Measurements from ENCODE around the gene PNRC1. TPM values are rescaled to one million over a fixed set of nuclear protein-coding genes. Genes with fewer than 3 reads are reported as not detected.
"Not testable (repeated sequence)": the region's sequence is repeated elsewhere in the genome, so short reads cannot be mapped to it uniquely, and the experiment has no call there.

Gene PNRC1
- total RNA-seq, 1 experiment from 2014 or later = 9.3 TPM

- Histone ChIP-seq H3K4me1 (ENCODE audit: insufficient read depth, low read length) (peaks cover 16% of the 10 kb centered on the region), H3K9me2 (replicated peaks; ENCODE audit: low read length) (no peaks in the 10 kb centered on the region), H3K79me2 (ENCODE audit: low read length) (no peaks in the 10 kb centered on the region), H3K9ac (ENCODE audit: low read length) (no peak overlapping the region), H3F3A (ENCODE audit: low read length, unreplicated experiment) (peaks cover 4% of the 10 kb centered on the region), H3K27me3 (ENCODE audit: low read length) (no peaks in the 10 kb centered on the region), H4K20me1 (ENCODE audit: low read length) (no peaks in the 10 kb centered on the region), H3K27ac (ENCODE audit: low read length) (no peak overlapping the region), H2AFZ (ENCODE audit: low read length) (no peak overlapping the region), H3K9me3 (ENCODE audit: low read length) (no peaks in the 10 kb centered on the region), H3K36me3 (ENCODE audit: low read depth, low read length) (no peaks in the 10 kb centered on the region), H3K4me2 (ENCODE audit: low read length) (no peak overlapping the region), H3K4me3 (ENCODE audit: low read length) (no peak overlapping the region)
- intact Hi-C loops (cut with micrococcal nuclease) = no loop called here
- TF ChIP-seq EZH2 (IDR thresholded peaks at IDR 0.05; ENCODE audit: low read length, unreplicated experiment) (no peak), CTCF (conservative IDR thresholded peaks at IDR 0.05; ENCODE audit: low read depth, low read length) (no peak), EZH2phosphoT487 (IDR thresholded peaks at IDR 0.05; ENCODE audit: borderline replicate concordance, low read length) (no peak)
- no TSS peak for BruUV-seq (replicated peaks)
- POLR2A ChIA-PET (ENCODE audit: unreplicated experiment) = no interaction called here
- no peak for DNase-seq
- no peak for ATAC-seq
- CTCF ChIA-PET = no interaction called here
These were observed 47.1 kb upstream of the PNRC1 start for GRCh38 chr6:89033461-89033860.

- POLR2A ChIA-PET (ENCODE audit: unreplicated experiment); H3K4me2 ChIP-seq (ENCODE audit: low read length); DNase-seq: not testable (repeated sequence)
These were observed 46.4 kb upstream of the PNRC1 start for GRCh38 chr6:89034116-89034515.

GRCh38 chr6:89034586-89035251 lies 45.8 kb upstream of the PNRC1 start:
- peak overlapping the region; percentile 69 for H3K4me2 ChIP-seq (ENCODE audit: low read length)
- CTCF ChIA-PET = no interaction called here
- no peak for TF ChIP-seq EZH2phosphoT487 (IDR thresholded peaks at IDR 0.05; ENCODE audit: borderline replicate concordance, low read length)
- TF ChIP-seq EZH2 (IDR thresholded peaks at IDR 0.05; ENCODE audit: low read length, unreplicated experiment) = no peak
- no peak for TF ChIP-seq CTCF (conservative IDR thresholded peaks at IDR 0.05; ENCODE audit: low read depth, low read length)
- no peaks in the 10 kb centered on the region for H3K79me2 ChIP-seq (ENCODE audit: low read length)
- peaks cover 16% of the 10 kb centered on the region for H3K4me1 ChIP-seq (ENCODE audit: insufficient read depth, low read length)
- no peak overlapping the region for H3K9ac ChIP-seq (ENCODE audit: low read length)
- H3K36me3 ChIP-seq (ENCODE audit: low read depth, low read length) = no peaks in the 10 kb centered on the region
- H3K27me3 ChIP-seq (ENCODE audit: low read length) = no peaks in the 10 kb centered on the region
- H3K4me3 ChIP-seq (ENCODE audit: low read length) = no peak overlapping the region
- ATAC-seq (no peak), DNase-seq (no peak)
- H3K27ac ChIP-seq (ENCODE audit: low read length) = peak overlapping the region; percentile 72
- no TSS peak for BruUV-seq (replicated peaks)
- no peaks in the 10 kb centered on the region for H3K9me3 ChIP-seq (ENCODE audit: low read length)
- intact Hi-C loops (cut with micrococcal nuclease) = no loop called here
- H3K9me2 ChIP-seq (replicated peaks; ENCODE audit: low read length) = no peaks in the 10 kb centered on the region
- H3F3A ChIP-seq (ENCODE audit: low read length, unreplicated experiment) = peaks cover 4% of the 10 kb centered on the region
- no peaks in the 10 kb centered on the region for H4K20me1 ChIP-seq (ENCODE audit: low read length)
- POLR2A ChIA-PET (ENCODE audit: unreplicated experiment) = no interaction called here
- H2AFZ ChIP-seq (ENCODE audit: low read length) = peak overlapping the region; percentile 64

More at GRCh38 chr6:89034116-89034515, 46.4 kb upstream of the PNRC1 start:
- H3K9ac ChIP-seq (ENCODE audit: low read length); H3K9me2 ChIP-seq (replicated peaks; ENCODE audit: low read length); H4K20me1 ChIP-seq (ENCODE audit: low read length); H3K27ac ChIP-seq (ENCODE audit: low read length); BruUV-seq (replicated peaks); H2AFZ ChIP-seq (ENCODE audit: low read length); intact Hi-C loops (cut with micrococcal nuclease); H3K4me3 ChIP-seq (ENCODE audit: low read length); H3K9me3 ChIP-seq (ENCODE audit: low read length); H3K79me2 ChIP-seq (ENCODE audit: low read length); CTCF ChIA-PET; ATAC-seq; H3F3A ChIP-seq (ENCODE audit: low read length, unreplicated experiment); H3K27me3 ChIP-seq (ENCODE audit: low read length); H3K36me3 ChIP-seq (ENCODE audit: low read depth, low read length): not testable (repeated sequence)
- H3K4me1 ChIP-seq (ENCODE audit: insufficient read depth, low read length) = peaks cover 16% of the 10 kb centered on the region

All from PC-3 (cell line).